GM21825 (cell line): ENCODE data around the gene GTF2F2.
"Not testable (repeated sequence)": the region's sequence is repeated elsewhere in the genome, so short reads cannot be mapped to it uniquely, and the experiment has no call there.

Experiments
- ATAC-seq: cut with Tn5 transposase; IDR thresholded peaks from one replicate; pipeline ENCODE4 v1.9.1; 2021; ENCODE audit warnings: mild to moderate bottlenecking, moderate library complexity; ENCODE audit not compliant: unreplicated experiment

Gene GTF2F2

DNA sequence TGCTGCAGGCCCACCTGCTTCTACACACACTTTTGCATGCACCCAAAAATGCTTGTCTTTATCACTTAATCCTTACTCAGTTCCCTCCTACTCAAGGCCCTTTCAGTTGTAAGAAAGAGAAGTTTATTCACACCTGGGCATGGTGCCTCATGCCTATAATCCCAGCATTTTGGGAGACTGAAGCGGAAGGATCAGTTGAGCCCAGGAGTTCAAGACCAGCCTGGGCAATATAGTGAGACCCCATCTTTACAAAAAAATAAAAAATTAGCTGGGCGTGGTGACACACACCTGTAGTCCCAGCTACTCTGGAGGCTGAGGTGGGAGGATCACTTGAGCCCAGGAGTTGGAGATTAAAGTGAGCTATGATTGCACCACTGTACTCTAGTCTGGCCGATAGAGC lies 178.2 kb downstream of the GTF2F2 start:
- ATAC-seq = not testable (repeated sequence)

DNA sequence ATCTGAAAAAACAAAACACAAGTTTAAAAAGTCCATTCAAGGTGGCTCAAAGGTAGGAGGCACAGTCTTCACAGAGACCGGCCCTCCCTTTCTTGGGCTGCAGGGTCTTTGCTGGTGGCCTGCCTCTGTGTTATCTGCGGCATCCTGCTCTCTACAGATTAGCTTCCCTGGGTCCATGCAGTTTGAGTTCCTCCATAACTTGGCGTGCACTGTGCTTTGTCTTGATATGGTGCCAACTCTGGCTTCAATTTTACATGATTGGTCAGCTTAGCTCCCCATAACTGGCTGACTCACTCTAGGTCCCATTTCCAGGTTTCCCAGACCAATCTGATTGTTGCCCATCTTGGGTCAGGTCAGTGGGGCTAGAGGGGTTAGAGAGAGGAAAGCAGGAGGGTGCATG lies 178.9 kb downstream of the GTF2F2 start:
- no peak for ATAC-seq

DNA sequence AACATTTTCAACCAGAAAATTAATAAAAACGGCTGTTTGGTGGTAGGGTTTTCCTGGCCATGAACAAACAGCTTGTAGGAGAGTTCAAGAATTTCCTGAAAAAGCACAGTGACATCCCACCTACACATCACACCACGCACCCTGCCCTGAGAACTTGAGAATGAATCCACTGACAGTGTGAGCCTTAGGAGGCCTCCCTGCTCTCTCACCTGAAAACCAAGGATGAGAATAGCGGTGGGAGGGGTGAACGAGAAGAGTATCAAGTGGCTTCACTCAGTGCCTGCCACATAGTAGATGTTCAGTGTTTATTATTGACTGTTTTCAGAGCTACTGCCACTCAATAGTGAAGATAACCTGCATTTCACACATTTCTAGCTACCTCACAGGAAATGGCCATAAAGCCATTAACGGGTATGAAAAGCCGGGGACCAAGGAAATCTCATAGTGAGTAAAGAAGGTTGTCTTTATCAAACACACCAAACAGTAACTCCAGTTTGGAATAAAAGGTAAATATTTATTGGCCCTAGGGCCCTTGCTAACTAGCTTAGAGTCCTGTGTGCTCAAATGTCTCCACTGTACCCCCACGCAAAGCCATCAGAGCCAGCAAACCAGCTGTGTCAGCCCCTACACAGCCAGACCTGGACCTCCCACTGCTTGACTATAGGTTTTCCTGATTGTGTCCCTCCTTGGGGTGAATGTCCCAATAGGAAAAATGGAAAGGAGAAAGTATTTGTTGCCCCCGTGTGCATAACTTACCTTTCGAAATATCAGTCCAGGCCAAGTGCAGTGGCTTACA lies 180.1 kb downstream of the GTF2F2 start:
- ATAC-seq = no peak

- no peak for ATAC-seq
Measured at GRCh38 chr13:45301263-45301662, 181.0 kb downstream of the GTF2F2 start.

GRCh38 chr13:45302507-45302906 lies 182.2 kb downstream of the GTF2F2 start:
- ATAC-seq = no peak

DNA sequence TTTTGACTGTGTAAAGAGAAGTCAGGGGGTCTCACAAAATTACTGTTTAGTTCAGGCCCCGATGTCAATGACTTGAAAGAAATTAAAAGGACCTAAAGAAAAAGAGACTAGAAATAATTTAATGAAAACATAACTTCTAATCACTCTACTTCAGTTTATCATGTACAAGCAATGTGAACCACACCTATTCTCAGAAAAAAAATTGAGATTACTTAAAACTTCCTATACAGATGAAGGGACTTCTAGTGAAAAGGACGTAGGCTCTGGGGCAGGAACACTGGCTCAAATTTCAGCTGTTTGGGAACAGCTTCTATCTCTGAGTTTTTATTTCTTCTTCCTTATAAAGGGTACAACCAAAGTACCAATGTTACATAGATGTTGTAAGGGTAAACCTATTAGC lies 182.7 kb downstream of the GTF2F2 start:
- no peak for ATAC-seq

DNA sequence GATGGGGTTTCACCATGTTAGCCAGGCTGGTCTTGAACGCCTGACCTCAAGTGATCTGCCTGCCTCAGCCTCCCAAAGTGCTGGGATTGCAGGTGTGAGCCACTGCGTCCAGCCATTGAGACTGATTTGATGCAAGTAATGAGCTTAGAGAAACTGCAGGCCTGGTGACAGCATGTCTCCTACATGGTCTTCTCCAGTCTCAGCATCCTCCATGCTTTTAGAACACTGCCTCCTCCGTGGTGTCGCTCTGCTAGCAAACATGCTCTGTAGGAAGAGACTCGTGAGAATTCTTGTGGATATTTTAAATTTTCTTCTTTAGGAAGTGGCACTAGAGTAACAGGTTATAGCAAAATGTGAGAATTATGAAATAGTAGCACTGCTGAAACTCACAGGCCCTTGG lies 183.6 kb downstream of the GTF2F2 start:
- ATAC-seq = no peak

DNA sequence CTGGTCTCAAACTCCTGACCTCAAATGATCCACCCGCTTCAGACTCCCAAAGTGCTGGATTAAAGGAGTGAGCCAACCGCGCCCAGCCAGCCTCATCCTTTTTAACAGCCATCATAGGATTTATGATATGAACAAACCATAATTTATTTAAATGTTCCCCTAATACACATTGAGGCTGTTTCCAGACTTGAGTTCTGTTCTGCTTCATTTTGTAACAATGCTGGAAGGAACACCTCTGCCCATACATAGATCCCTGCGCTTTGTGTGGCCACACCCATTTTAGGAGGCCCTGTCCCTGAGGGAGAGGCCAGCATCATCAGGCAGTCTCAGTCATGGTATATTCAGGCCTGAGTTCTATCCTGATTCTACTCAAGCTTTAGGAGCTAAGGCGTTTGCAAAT lies 184.8 kb downstream of the GTF2F2 start:
- no peak for ATAC-seq

- no peak for ATAC-seq
Measured at GRCh38 chr13:45306966-45307365, 186.7 kb downstream of the GTF2F2 start.

GRCh38 chr13:45310341-45311131 lies 190.2 kb downstream of the GTF2F2 start:
- peak; percentile 39 for ATAC-seq

DNA sequence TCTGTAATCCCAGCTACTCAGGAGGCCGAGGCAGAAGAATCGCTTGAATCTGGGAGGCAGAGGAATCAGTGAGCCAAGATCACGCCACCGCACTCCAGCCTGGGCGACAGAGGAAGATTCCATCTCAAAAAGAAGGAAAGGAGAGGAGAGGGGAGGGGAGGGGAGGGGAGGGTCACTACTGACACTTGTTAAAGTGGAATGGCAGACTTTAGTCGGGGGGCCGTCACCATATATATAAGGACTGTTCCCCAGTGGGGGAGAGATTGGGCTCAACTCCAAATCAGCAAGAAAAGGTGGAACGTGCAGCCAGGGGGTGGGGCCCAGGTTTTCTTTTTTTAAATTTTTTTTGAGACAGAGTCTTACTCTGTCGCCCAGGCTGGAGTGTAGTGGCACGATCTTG lies 194.5 kb downstream of the GTF2F2 start:
- no peak for ATAC-seq

DNA sequence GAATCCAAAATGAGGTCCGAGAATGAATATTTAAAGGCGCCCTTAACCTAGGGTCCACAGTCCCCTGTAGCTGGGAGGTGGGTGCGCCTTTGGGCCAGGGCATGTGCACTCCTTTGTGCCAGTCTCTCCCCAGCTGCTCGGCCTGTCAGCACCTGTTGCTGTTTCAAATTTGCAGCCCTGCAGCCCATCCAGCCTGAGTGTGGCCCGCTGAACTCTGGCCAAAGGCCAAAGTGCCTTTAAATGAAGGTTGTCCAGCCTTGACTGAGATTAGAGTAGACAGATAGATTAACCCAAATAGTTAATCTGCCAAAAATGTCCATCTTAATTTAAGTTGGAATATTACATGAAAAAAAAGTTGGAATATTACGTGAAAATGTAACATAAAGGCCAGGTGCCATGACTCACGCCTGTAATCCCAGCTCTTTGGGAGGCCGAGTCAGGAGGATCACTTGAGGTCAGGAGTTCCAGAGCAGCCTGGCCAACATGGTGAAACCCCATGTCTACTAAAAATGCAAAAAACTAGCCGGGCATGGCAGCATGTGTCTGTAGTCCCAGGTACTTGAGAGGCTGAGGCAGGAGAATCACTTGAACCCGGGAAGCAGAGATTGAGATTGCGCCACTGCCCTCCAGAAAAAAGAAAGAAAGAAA lies 195.3 kb downstream of the GTF2F2 start:
- no peak for ATAC-seq

GRCh38 chr13:45316338-45316737 lies 196.0 kb downstream of the GTF2F2 start:
- ATAC-seq = no peak

DNA sequence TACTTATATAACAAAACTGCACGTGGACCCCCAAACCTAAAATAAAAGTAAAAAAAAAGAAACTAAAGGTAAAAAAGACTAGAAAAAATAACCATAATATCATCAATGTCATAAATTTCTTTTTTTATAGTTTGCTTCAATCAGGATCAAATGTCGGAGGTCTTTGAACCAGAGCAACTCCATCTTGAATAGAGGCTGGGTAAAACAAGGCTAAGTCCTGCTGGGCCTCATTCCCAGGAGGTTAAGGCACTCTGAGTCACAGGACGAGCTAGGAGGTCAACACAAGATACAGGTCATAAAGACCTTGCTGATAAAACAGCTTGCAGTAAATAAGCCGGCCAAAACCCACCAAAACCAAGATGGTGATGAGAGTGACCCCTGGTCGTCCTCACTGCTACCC lies 196.7 kb downstream of the GTF2F2 start:
- no peak for ATAC-seq

- ATAC-seq = no peak
Measured at GRCh38 chr13:45320876-45321629, 200.7 kb downstream of the GTF2F2 start.

GRCh38 chr13:45325806-45326205 lies 205.5 kb downstream of the GTF2F2 start:
- ATAC-seq = no peak

- ATAC-seq = no peak
Measured at GRCh38 chr13:45327253-45327955, 207.1 kb downstream of the GTF2F2 start.

DNA sequence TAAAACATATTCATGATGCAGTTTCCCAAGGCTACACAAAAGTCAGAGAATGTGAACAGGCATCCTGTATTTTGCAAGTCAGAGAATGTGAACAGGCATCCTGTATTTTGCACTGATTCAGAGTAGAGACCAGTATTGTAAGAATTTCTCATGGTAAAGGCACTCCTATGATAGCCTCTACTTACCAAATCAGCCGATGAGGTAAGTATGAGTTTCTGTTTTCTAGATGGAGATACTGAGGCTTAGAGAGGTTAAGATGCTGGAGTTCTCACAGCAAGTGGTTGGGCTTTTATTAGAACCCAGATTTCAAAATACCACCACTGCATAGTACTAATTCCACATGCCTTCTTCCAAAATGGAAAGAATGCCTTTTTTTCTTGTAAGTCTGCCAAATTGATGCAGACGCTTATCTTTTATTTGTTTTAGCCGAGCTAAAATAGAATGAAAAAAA lies 208.4 kb downstream of the GTF2F2 start:
- ATAC-seq = no peak

- no peak for ATAC-seq
Measured at GRCh38 chr13:45331123-45331619, 210.9 kb downstream of the GTF2F2 start.

DNA sequence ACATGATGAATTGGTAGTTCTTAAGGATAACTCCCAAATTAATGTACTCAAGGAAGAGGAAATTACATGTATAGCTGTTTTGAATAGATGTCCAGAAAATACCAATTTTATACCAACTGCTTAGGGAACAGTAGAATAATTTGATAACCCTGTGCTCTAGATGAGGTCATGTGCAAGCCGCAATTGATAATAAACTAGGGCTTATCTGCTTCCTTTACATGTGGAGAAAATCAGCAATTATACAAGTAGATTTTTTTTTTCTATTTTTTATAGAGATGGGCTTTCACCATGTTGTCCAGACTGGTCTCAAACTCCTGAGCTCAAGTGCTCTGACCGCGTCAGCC lies 211.4 kb downstream of the GTF2F2 start:
- no peak for ATAC-seq
